Measurements from ENCODE around the gene TLR4. TPM values are rescaled to one million over a fixed set of nuclear protein-coding genes. Genes with fewer than 3 reads are reported as not detected.

The TLR4 gene
- total RNA-seq, 4 donors from 2014 or later = 18.6 to 29.5 (median 26.8) TPM

- Histone ChIP-seq H3K4me3 (no peak overlapping the region), H3K27ac (no peak overlapping the region), H3K36me3 (no peaks in the 10 kb centered on the region), H3K4me1 (no peaks in the 10 kb centered on the region), H3K9me3 (no peaks in the 10 kb centered on the region), H3K27me3 (no peaks in the 10 kb centered on the region)
- no peak for DNase-seq
- intact Hi-C loops (cut with DNase I; ENCODE audit: low total_unique reads) = no loop called here
- TF ChIP-seq, protein P1, sequence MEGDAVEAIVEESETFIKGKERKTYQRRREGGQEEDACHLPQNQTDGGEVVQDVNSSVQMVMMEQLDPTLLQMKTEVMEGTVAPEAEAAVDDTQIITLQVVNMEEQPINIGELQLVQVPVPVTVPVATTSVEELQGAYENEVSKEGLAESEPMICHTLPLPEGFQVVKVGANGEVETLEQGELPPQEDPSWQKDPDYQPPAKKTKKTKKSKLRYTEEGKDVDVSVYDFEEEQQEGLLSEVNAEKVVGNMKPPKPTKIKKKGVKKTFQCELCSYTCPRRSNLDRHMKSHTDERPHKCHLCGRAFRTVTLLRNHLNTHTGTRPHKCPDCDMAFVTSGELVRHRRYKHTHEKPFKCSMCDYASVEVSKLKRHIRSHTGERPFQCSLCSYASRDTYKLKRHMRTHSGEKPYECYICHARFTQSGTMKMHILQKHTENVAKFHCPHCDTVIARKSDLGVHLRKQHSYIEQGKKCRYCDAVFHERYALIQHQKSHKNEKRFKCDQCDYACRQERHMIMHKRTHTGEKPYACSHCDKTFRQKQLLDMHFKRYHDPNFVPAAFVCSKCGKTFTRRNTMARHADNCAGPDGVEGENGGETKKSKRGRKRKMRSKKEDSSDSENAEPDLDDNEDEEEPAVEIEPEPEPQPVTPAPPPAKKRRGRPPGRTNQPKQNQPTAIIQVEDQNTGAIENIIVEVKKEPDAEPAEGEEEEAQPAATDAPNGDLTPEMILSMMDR (IDR thresholded peaks at IDR 0.05) = no peak
These were observed 32.7 kb upstream of the TLR4 start for GRCh38 chr9:117671468-117671867.

GRCh38 chr9:117672369-117672768 lies 31.8 kb upstream of the TLR4 start:
- H3K27me3 ChIP-seq = no peaks in the 10 kb centered on the region

GRCh38 chr9:117677572-117677971 lies 26.6 kb upstream of the TLR4 start:
- no peaks in the 10 kb centered on the region for H3K4me1 ChIP-seq
- intact Hi-C loops (cut with DNase I; ENCODE audit: low total_unique reads) = no loop called here
- no peaks in the 10 kb centered on the region for H3K36me3 ChIP-seq
- TF ChIP-seq POLR2A (IDR thresholded peaks at IDR 0.05) = no peak
- TF ChIP-seq, protein P1 (IDR thresholded peaks at IDR 0.05) = no peak
- H3K4me3 ChIP-seq = no peak overlapping the region
- no peak overlapping the region for H3K27ac ChIP-seq
- DNase-seq = no peak
- no peaks in the 10 kb centered on the region for H3K9me3 ChIP-seq
- no peaks in the 10 kb centered on the region for H3K27me3 ChIP-seq

More at GRCh38 chr9:117672369-117672768, 31.8 kb upstream of the TLR4 start:
- Histone ChIP-seq H3K4me3 (no peak overlapping the region), H3K27ac (no peak overlapping the region), H3K9me3 (no peaks in the 10 kb centered on the region), H3K36me3 (no peaks in the 10 kb centered on the region), H3K4me1 (no peaks in the 10 kb centered on the region)
- DNase-seq = no peak
- no peak for TF ChIP-seq POLR2A (IDR thresholded peaks at IDR 0.05)
- TF ChIP-seq, protein P1 (IDR thresholded peaks at IDR 0.05) = no peak
- intact Hi-C loops (cut with DNase I; ENCODE audit: low total_unique reads) = no loop called here

- no peaks in the 10 kb centered on the region for H3K9me3 ChIP-seq
- TF ChIP-seq, protein P1 (IDR thresholded peaks at IDR 0.05) = no peak
- TF ChIP-seq POLR2A (IDR thresholded peaks at IDR 0.05) = no peak
- H3K27ac ChIP-seq = peak overlapping the region in 1 of 2 donors; percentile 46
- no peak for DNase-seq
- H3K4me1 ChIP-seq = no peaks in the 10 kb centered on the region
- H3K36me3 ChIP-seq = no peaks in the 10 kb centered on the region
- H3K27me3 ChIP-seq = no peaks in the 10 kb centered on the region
- H3K4me3 ChIP-seq = no peak overlapping the region
- intact Hi-C loops (cut with DNase I; ENCODE audit: low total_unique reads) = no loop called here
These were observed 25.3 kb upstream of the TLR4 start for GRCh38 chr9:117678871-117679270.

DNA sequence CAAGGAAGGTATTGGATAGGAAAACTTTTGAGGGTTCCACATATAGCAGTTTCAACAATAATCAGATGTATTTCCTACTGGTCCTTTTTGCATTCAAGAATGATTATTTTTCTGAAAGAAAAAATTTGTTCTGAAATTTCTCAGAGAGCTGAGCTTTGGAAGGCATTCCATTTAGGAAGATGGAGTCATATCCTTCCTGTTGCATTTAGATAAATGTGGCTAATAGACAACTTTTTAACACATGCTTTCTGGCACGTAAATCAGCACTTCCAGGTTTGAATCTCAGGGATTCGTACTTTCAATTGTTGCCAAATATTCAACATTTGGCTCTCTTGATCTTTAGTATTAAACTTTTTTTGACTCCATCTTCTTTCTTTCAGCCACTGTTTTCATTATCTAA lies 24.8 kb upstream of the TLR4 start:
- Histone ChIP-seq H3K9me3 (no peaks in the 10 kb centered on the region), H3K27ac (peak overlapping the region in 1 of 2 donors; percentile 46), H3K4me1 (no peaks in the 10 kb centered on the region), H3K4me3 (no peak overlapping the region), H3K27me3 (no peaks in the 10 kb centered on the region), H3K36me3 (no peaks in the 10 kb centered on the region)
- DNase-seq = no peak
- TF ChIP-seq, protein P1 (IDR thresholded peaks at IDR 0.05) = no peak
- no peak for TF ChIP-seq POLR2A (IDR thresholded peaks at IDR 0.05)
- intact Hi-C loops (cut with DNase I; ENCODE audit: low total_unique reads) = no loop called here

All from uterus (tissue), 4 donors.